ENCODE results near the gene PLLP.

- TF ChIP-seq OSR1 (CRISPR knock-in tag; IDR thresholded peaks at IDR 0.05) (no peak), PPARA (CRISPR knock-in tag; IDR thresholded peaks at IDR 0.05; ENCODE audit: borderline replicate concordance) (no peak), POU6F1 (CRISPR knock-in tag; IDR thresholded peaks at IDR 0.05; ENCODE audit: borderline replicate concordance, low read depth) (no peak), ZNF565 (CRISPR knock-in tag; conservative IDR thresholded peaks at IDR 0.05; ENCODE audit: low read depth) (no peak), BACH2 (CRISPR knock-in tag; IDR thresholded peaks at IDR 0.05; ENCODE audit: borderline replicate concordance) (no peak), PATZ1 (CRISPR knock-in tag; IDR thresholded peaks at IDR 0.05; ENCODE audit: borderline replicate concordance) (no peak), CSRNP3 (CRISPR knock-in tag; IDR thresholded peaks at IDR 0.05) (no peak), ARNTL (CRISPR knock-in tag; IDR thresholded peaks at IDR 0.05; ENCODE audit: borderline replicate concordance, low read depth) (no peak), ZFP3 (CRISPR knock-in tag; IDR thresholded peaks at IDR 0.05) (no peak)
Observed at GRCh38 chr16:57223057-57223456, 61.4 kb downstream of the PLLP start.

All from SK-N-SH treated with all-trans-retinoic acid at 6 μM for 48 hours (cell line).